ENCODE data around the gene ENPEP. TPM values are rescaled to one million over a fixed set of nuclear protein-coding genes. Genes with fewer than 3 reads are reported as not detected.

ENPEP gene
- total RNA-seq, 4 donors from 2014 or later = 4.3 to 5.4 (median 4.8) TPM

DNA sequence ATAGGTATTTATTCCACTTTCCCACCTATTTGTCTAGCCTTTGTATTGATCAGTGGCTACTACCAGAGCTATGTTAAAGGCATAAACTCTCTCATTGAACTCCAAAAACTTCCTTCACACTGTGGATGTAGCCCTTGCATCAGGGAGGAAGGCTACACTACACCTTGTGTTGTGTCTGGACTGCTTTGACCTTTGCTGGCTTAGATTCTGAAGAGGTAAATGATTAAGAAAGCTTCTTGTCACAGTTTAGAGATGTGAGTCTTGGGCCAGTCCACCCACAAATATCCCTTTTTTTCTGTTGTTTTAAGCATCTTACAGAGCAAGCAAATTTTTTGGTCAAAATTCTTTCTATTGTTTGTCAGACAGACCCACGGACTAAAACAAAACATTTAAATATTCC is 1.9 kb downstream of the ENPEP start:
- WGBS = 75% methylated on average over 1 of the region's 1 CpG
- Histone ChIP-seq H3K4me1 (peaks cover 0 to 7% (median 2%) of the 10 kb centered on the region in 4 donors), H3K4me3 (peak overlapping the region in 2 of 4 donors; percentile 45 to 56), H3K36me3 (no peaks in the 10 kb centered on the region), H3K27ac (replicated peaks in 1 of 4) (peak overlapping the region in 2 of 4 donors; percentile 28 to 57), H3K27me3 (peaks cover 0 to 9% (median 0%) of the 10 kb centered on the region in 4 donors), H3K9me3 (no peaks in the 10 kb centered on the region)
- no peak for DNase-seq (ENCODE audit: extremely low spot score)
- intact Hi-C loops (cut with DNase I) = no loop called here
- TF ChIP-seq POLR2A (IDR thresholded peaks at IDR 0.05; ENCODE audit: low read depth) (no peak), POLR2AphosphoS5 (IDR thresholded peaks at IDR 0.05) (no peak), EP300 (IDR thresholded peaks at IDR 0.05) (no peak)
- TF ChIP-seq, protein P1, sequence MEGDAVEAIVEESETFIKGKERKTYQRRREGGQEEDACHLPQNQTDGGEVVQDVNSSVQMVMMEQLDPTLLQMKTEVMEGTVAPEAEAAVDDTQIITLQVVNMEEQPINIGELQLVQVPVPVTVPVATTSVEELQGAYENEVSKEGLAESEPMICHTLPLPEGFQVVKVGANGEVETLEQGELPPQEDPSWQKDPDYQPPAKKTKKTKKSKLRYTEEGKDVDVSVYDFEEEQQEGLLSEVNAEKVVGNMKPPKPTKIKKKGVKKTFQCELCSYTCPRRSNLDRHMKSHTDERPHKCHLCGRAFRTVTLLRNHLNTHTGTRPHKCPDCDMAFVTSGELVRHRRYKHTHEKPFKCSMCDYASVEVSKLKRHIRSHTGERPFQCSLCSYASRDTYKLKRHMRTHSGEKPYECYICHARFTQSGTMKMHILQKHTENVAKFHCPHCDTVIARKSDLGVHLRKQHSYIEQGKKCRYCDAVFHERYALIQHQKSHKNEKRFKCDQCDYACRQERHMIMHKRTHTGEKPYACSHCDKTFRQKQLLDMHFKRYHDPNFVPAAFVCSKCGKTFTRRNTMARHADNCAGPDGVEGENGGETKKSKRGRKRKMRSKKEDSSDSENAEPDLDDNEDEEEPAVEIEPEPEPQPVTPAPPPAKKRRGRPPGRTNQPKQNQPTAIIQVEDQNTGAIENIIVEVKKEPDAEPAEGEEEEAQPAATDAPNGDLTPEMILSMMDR (IDR thresholded peaks at IDR 0.05) = no peak

DNA sequence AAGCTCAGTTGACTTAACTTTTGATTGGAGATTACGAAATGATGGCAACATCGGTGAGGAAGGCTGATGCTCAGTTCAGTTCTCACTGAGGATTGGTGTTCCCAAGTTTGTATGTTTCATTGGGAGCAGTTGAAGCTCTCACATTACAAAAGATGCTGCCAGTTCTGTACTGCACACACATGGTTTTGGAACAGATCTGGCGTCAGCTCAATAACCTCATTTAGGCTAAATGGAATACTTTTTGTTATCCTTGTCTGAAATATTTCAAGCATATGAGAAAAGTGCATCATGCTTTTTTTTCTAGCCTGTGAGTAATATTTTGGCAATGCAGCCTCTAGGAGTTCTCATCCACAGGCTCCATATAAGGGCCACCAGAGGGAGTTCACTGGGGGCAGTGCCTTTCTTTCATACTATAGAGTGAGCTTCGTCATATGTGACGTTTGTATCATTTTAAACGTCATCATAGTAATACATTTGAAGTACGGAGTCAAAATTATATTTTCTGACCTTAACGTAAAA is 4.1 kb downstream of the ENPEP start:
- H3K27ac ChIP-seq (replicated peaks in 1 of 4) = peak overlapping the region; percentile 32 to 57 (median 40)
- no peak overlapping the region for H3K4me3 ChIP-seq
- TF ChIP-seq, protein P1 (IDR thresholded peaks at IDR 0.05) = peak in 1 of 3 experiments; percentile 8
- TF ChIP-seq POLR2A (IDR thresholded peaks at IDR 0.05; ENCODE audit: low read depth) (no peak), EP300 (IDR thresholded peaks at IDR 0.05) (no peak), POLR2AphosphoS5 (IDR thresholded peaks at IDR 0.05) (peak; percentile 27 to 31)
- no peaks in the 10 kb centered on the region for H3K9me3 ChIP-seq
- no peaks in the 10 kb centered on the region for H3K36me3 ChIP-seq
- DNase-seq (ENCODE audit: extremely low spot score) = no peak
- intact Hi-C loops (cut with DNase I) = no loop called here
- peaks cover 0 to 9% (median 0%) of the 10 kb centered on the region in 4 donors for H3K27me3 ChIP-seq
- 74% methylated on average over 8 of the region's 8 CpGs for WGBS
- H3K4me1 ChIP-seq = peaks cover 0 to 7% (median 2%) of the 10 kb centered on the region in 4 donors

DNA sequence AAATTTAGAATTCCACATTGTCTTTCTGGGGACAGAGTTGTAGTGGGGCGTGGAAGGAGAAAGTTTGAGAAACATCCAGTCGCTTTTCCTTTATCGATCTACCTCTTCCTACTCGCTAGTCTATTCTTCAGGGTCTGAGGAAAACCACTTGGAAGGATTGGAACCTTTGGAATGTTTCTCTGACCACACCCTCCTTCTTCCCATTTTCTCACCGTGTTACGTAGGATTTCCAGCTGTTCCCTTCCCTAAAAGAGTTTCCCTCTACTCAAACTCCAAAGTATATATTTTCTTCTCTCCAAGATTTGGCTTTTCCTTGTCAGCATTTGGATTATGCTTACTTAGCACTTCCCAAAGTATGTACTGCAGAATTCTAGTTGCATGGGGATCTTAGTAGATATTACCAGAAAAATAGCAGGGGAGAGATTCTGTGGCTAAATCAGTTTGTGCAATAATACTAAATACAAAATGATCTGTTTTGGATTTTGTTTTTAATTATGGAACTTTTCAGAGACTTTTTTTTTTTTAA is 4.9 kb downstream of the ENPEP start:
- Histone ChIP-seq H3K9me3 (no peaks in the 10 kb centered on the region), H3K36me3 (no peaks in the 10 kb centered on the region), H3K27me3 (peaks cover 0 to 9% (median 0%) of the 10 kb centered on the region in 4 donors), H3K27ac (replicated peaks in 1 of 4) (peak overlapping the region; percentile 32 to 57 (median 40)), H3K4me1 (peaks cover 0 to 8% (median 0%) of the 10 kb centered on the region in 4 donors), H3K4me3 (peak overlapping the region in 1 of 4 donors; percentile 14)
- intact Hi-C loops (cut with DNase I) = no loop called here
- WGBS = 62% methylated on average over 6 of the region's 6 CpGs
- DNase-seq (ENCODE audit: extremely low spot score) = no peak
- TF ChIP-seq, protein P1 (IDR thresholded peaks at IDR 0.05) = no peak
- TF ChIP-seq POLR2A (IDR thresholded peaks at IDR 0.05; ENCODE audit: low read depth) = no peak
- TF ChIP-seq POLR2AphosphoS5 (IDR thresholded peaks at IDR 0.05) = no peak
- TF ChIP-seq EP300 (IDR thresholded peaks at IDR 0.05) = no peak

DNA sequence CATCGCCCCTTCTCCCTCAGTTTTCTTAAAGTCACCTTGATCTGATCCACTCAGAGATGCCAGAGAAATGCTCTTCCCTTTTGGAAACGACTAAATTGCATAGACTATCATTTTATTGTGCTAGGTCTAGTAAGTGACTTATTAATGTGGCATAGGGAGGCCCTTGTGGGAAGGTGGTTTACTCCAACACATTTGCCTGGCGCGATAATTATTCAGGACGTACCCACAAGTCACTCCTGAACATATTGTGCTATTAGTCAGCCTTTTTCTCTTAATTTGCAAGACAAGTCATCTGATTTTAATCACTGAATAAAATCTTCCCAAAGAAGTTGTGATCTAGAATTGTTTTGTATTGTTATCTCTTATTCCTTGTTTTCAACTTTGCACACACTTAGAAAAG is 7.6 kb downstream of the ENPEP start:
- no peak overlapping the region for H3K4me3 ChIP-seq
- no peak for TF ChIP-seq POLR2A (IDR thresholded peaks at IDR 0.05; ENCODE audit: low read depth)
- TF ChIP-seq EP300 (IDR thresholded peaks at IDR 0.05) = no peak
- no peak for TF ChIP-seq POLR2AphosphoS5 (IDR thresholded peaks at IDR 0.05)
- TF ChIP-seq, protein P1 (IDR thresholded peaks at IDR 0.05) = no peak
- peaks cover 0 to 10% (median 3%) of the 10 kb centered on the region in 4 donors for H3K4me1 ChIP-seq
- intact Hi-C loops (cut with DNase I) = no loop called here
- no peaks in the 10 kb centered on the region for H3K36me3 ChIP-seq
- 76% methylated on average over 5 of the region's 5 CpGs for WGBS
- H3K27me3 ChIP-seq = no peaks in the 10 kb centered on the region
- no peak overlapping the region for H3K27ac ChIP-seq (replicated peaks in 1 of 4)
- H3K9me3 ChIP-seq = no peaks in the 10 kb centered on the region
- DNase-seq (ENCODE audit: extremely low spot score) = no peak
